Measurements from ENCODE around the gene ME3. TPM values are rescaled to one million over a fixed set of nuclear protein-coding genes. Genes with fewer than 3 reads are reported as not detected.

Gene ME3
- total RNA-seq, 1 experiment from 2014 or later: 0.30 TPM

- ChIA-PET POLR2A (no interaction called here), CTCF (no interaction called here), RAD21 (ENCODE audit: low non-redundant PET in 1 of 2, low total read pairs in 2 of 2, uncharacterized antibody in 2 of 2, unreplicated experiment in 2 of 2) (no interaction called here)
- H3K4me3 ChIP-seq (replicated peaks in 1 of 2; ENCODE audit: low read depth in 1 of 2, low read length in 2 of 2): no peak overlapping the region
- no peaks in the 10 kb centered on the region; a peak in 1 of 4 replicates for H3K9me3 ChIP-seq (ENCODE audit: control insufficient read depth in 1 of 2, insufficient read depth in 1 of 2, low read depth in 1 of 2, low read length in 2 of 2)
- H3K36me3 ChIP-seq (ENCODE audit: control insufficient read depth in 1 of 2, insufficient read depth in 2 of 2, low read length in 2 of 2): no peaks in the 10 kb centered on the region
- BruUV-seq (replicated peaks): no TSS peak
- no peaks in the 10 kb centered on the region for H4K20me1 ChIP-seq (ENCODE audit: insufficient read depth)
- no peak for DNase-seq (ENCODE audit: low read depth, low spot score)
- TF ChIP-seq ELF1 (IDR thresholded peaks at IDR 0.05; ENCODE audit: borderline replicate concordance, low read depth) (no peak), REST (IDR thresholded peaks at IDR 0.05; ENCODE audit: low read depth) (no peak), YY1 (IDR thresholded peaks at IDR 0.05; ENCODE audit: extremely low read depth, insufficient replicate concordance, low read depth, low read length) (no peak), POLR2AphosphoS5 (IDR thresholded peaks at IDR 0.05; ENCODE audit: low read depth, low read length) (no peak), EGR1 (IDR thresholded peaks at IDR 0.05; ENCODE audit: low read depth) (no peak), SRF (IDR thresholded peaks at IDR 0.05; ENCODE audit: low read depth) (no peak), CBX3 (IDR thresholded peaks at IDR 0.05; ENCODE audit: low read depth) (no peak), SIN3A (IDR thresholded peaks at IDR 0.05; ENCODE audit: low read depth) (no peak), CEBPB (IDR thresholded peaks at IDR 0.05; ENCODE audit: low read depth) (no peak), ZFX (IDR thresholded peaks at IDR 0.05) (no peak), JUND (IDR thresholded peaks at IDR 0.05) (no peak), ZNF274 (IDR thresholded peaks at IDR 0.05; ENCODE audit: low read depth, low read length) (no peak), TCF7L2 (IDR thresholded peaks at IDR 0.05; ENCODE audit: borderline replicate concordance, extremely low read depth, insufficient read depth, insufficient read length) (no peak), EZH2phosphoT487 (IDR thresholded peaks at IDR 0.05; ENCODE audit: borderline replicate concordance) (no peak), POLR2A (IDR thresholded peaks at IDR 0.05; ENCODE audit: borderline replicate concordance, extremely low read depth, insufficient read depth, insufficient read length) (no peak), RAD21 (IDR thresholded peaks at IDR 0.05; ENCODE audit: low read depth) (no peak), MAX (IDR thresholded peaks at IDR 0.05) (no peak), FOSL1 (IDR thresholded peaks at IDR 0.05; ENCODE audit: low read depth) (no peak), SP1 (IDR thresholded peaks at IDR 0.05; ENCODE audit: low read depth) (no peak)
- no peaks in the 10 kb centered on the region for H3K27me3 ChIP-seq (ENCODE audit: insufficient read depth, low read length)
- no peak overlapping the region for H3K9ac ChIP-seq (ENCODE audit: low read length)
- no peaks in the 10 kb centered on the region for H3K79me2 ChIP-seq (ENCODE audit: insufficient read depth, low read length)
- no peak overlapping the region for H2AFZ ChIP-seq (ENCODE audit: low read depth, low read length, poor library complexity, severe bottlenecking)
- intact Hi-C loops (cut with micrococcal nuclease): no loop called here
- ATAC-seq: no peak
- no peak overlapping the region for H3K27ac ChIP-seq (ENCODE audit: low read depth, low read length)
- no peaks in the 10 kb centered on the region for H3K4me1 ChIP-seq (ENCODE audit: control insufficient read depth in 1 of 2, insufficient read depth in 2 of 2, low read length in 2 of 2)
- no peak overlapping the region for H3K4me2 ChIP-seq (ENCODE audit: low read length)
- no peaks in the 10 kb centered on the region for H3K9me2 ChIP-seq (ENCODE audit: insufficient read depth)
Observed at GRCh38 chr11:86706338-86707131, 34.1 kb upstream of the ME3 start.

Measured in HCT116 (cell line).